GM19043 (cell line): ENCODE results near the gene POLG.

Source experiments
- ATAC-seq: cut with Tn5 transposase; IDR thresholded peaks from one replicate; pipeline ENCODE4 v1.9.1; 2021; ENCODE audit warnings: low read depth; ENCODE audit not compliant: unreplicated experiment

Gene POLG

DNA sequence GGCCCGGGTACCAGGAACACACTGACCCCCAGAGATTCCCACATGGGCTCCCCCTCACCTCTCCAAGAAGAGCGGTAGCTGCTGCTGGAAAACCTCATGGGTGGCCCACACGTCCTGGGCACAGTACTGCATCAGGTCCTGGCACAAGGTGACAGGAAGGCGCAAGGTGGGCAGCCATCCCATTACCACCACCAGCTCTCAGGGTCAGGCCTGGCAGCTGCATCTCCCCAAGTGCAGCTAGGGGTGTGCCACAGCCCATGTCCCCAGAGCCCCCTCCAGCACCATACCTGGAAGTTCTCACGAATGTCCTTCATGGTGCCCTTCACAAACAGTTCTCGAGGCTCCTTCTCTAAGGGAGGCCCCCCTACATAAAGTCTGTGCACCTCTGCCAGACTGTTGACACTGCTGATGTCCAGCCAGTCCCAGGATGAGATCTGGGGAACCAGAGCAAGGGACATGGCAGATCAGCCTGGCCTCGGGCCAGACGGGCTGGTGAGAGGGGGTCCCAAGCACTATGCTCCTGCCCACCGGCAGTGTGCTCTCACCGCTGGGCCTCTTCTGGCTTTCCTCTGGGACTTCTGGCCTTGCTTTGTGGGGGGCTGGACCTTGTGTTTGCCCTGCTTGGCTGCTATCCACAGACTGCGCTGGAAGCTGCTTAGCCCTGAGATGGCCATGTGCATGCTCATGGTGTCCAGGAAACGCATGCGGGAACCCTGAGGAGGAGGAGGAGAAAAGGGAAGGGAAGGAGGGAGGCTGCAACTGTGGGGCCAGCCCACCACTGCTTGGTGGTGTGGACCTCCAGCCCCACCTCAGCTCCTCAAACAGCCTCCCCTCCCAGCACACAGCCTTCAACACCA is 6.0 kb downstream of the POLG start:
- ATAC-seq: no peak

DNA sequence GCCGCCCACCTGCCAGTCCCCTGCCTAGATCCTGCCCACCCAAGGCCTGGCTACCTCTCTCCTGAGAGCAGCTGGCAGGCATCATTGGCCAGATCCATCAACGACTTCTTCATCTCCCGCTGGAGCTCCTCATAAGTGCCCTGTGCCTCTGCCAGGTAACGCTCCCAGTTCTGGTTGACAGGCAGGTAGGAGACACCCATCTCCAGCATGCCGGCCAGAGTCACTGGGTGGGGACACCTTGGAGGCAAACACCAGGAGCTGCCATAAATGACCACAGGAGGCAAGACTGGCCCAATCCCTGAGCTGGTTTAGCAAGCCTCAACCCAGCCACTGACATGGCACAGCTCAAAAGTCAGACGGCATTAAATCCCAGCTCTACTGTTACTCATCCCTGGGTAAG is 7.5 kb downstream of the POLG start:
- no peak for ATAC-seq

DNA sequence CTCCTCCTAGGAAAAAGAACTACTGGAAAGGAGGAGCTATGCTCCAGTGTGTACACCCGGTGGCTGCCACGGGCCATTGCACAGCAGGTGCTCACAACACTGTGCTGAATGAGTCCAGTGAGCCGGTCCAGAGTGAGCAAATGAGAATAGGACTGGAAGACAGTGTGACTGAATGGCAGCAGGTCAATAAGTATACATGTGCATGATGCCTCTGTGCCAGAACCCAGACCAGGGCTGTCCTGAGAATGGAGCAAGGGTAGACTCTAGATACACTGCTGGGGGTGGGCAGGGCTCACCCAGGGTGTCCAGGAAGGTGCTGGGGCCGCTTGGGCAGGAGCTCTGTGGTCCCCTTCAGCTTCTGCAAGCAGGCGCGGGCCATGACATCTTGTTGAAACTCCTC is 8.3 kb downstream of the POLG start:
- no peak for ATAC-seq

DNA sequence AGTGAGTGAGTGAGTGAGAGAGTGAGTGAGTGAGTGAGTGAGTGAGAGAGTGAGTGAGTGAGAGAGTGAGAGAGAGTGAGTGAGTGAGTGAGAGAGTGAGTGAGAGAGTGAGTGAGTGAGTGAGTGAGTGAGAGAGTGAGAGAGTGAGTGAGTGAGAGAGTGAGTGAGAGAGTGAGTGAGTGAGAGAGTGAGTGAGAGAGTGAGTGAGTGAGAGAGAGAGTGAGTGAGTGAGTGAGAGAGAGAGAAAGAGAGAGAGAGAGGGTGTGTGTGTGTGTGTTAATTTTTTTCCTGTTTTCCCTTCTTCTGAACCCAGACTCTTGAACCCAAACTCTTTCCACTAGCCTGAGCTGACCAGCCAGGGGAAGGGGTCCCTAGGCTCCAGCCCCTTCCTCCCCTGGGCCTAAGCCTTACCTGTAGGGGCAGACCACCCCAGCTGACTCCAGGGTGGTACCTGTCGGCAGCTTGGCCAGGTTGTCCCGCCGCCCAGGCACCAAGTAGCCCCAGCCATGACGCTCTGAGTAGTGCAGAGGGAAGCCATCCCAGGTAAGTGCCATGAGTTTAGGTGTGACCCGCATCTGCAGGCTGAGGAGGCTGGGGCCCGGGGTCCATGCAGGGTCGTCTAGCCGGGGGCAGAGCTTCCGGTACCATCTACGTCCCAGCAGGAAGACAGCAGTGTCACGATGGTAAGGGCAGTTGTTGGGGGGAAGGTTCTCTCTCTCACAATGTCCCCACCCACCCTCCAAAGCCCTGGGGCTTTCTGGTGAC is 9.4 kb downstream of the POLG start:
- no peak for ATAC-seq

DNA sequence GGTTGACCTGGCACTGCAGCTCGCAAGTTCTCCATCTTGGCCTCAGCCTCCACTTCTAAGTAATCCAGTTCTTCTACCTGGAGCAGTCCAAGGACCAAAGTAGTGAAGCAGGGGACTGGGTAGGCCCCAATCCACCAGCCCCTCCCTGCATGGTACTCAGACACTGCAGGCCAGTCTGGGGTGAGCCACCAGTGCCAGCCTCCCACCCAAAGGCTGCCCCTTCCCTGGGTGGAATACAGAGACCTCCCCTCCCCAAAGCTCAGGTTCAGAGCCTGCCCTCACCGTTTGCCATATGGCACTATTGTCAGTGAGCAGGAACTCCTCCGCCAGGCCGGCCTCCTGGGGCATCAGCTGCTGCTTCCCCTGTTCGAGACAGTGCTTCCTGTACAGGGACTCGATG is 10.8 kb downstream of the POLG start:
- no peak for ATAC-seq

DNA sequence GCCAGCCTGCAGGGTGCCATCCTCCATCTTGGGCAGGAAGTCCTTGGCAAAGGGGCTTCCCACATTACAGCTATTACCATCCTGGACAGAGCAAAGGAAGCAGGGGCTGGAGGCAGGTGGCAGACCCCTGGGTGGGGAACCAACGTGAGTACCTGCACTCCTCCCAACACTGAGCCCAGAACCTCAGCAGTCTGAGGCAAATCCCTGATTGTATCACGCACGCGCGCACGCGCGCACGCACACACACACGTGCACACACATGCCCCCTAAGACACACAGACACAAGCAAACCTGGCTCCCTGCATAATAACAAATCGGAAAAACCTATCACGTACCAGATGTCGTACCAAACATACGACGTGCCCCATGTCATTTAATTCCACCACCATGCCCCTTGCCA is 11.8 kb downstream of the POLG start:
- no peak for ATAC-seq

DNA sequence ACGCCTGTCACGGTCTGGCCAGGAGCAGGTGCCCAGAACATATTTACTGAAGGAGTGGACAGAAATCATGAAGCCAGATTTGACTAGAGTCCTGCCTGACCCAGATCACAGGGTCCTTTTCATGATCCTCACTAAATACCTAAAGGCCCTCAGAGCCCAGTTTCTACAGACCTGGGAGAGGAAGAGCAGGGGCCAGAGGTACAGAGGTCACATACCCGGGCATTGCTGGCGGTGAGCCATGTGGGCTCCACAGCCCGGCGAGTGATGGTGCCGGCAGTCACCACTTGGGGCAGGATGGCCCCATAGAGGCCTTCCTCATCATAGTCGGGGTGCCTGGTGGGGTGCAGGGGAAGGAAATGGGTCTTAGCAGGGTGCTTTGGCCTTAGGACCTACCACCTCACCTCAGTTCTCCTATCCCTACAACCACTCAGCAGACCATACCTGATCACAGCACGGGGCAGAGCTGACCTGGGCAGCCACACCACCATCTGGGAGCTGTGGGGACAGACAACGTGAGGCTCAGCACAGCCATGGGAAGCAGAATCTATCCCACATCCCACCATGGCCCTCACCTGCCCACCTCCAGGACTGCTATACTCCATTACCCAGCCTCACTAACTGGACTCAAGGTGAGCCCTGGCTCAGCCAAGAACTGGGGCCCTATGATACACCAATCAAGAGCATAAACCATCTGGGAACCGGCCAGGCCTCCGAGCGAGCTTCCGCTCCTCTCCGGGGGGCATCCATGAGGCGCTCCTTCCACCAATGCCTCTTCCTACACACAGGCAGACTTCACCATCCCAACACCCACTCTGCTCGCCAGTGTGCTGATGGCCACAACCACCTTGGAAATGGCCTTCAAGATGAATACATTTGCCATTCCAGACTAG is 12.9 kb downstream of the POLG start:
- no peak for ATAC-seq

DNA sequence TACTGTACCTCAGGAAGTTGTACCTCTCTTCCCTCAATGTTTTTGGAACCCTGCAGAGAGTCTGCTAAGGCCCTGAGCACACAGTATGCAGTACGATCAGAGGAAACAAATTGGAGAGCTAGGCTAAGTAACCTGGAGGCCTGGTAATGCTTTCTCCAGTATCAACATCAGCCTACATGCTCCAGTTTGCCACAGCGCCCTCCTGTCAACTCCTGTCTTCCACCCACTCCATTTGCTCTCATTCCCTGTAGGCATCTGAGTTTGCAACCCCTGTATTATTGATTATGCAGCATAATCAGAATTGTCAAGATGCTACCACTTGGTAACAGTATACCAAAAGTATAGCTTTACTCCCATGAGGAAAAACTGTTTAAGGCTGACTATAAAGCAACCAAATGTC is 14.4 kb downstream of the POLG start:
- ATAC-seq: no peak

DNA sequence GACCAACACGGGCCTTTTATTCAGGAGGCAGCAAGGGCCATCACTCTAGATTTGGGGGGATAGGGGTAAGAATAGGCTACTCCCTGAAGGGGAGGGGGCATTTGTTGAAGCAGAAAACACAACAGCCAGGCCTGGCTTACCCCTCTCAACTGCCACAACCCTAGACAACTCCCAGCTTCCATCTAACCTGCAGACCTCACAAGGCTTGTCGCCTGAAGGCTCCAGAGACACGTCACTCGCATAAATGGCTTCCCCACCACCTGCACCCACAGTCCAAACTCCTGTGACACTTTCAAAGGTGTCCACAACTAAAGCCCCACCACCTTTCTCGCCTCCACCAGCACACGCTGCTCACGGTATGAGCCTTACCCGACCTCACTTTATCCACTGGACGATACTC is 14.9 kb downstream of the POLG start:
- ATAC-seq: no peak

DNA sequence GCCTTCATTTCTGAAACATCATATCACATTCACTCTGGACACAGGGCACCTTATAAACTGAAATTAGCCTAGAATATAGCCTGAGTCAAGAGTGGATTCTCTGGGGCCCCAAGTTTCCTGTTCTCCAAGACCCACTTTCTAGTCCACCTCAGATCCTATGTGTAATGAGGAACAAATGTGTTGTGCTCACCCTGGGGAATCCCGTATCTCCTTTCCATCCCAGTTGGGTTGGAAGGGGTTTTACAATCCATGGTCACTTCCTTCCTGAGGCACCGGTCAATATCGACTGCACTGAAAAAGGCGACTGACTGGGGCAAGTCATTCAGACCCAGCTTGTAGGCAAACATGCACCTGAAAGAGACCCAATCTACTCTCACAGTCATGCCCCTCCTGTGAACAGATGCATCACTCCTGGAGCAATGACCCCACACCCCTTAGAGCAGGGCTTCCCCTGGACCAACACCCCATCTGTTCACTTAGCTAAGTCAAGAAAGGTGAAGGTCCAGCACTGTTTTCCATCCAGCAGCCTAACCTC is 17.4 kb downstream of the POLG start:
- no peak for ATAC-seq

DNA sequence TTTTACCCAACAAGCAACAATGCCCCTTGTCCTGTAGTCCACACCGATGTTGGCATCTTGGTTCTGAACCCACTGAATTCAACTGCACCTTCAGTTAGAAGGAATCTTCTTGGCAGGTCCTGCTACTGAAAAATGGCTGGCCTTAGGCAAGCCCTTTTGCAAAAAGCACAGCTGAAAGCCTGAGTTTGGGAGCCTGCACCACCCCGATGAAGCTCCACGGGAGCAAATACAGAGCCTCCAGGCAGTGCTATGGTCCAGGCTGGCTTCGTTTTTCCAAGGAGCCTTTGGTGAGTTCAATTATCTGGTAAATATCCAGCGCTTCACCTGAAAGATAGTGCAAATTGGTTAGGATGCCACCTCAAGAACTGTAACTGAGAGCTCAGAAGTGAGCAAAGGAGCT is 18.1 kb downstream of the POLG start:
- no peak for ATAC-seq

DNA sequence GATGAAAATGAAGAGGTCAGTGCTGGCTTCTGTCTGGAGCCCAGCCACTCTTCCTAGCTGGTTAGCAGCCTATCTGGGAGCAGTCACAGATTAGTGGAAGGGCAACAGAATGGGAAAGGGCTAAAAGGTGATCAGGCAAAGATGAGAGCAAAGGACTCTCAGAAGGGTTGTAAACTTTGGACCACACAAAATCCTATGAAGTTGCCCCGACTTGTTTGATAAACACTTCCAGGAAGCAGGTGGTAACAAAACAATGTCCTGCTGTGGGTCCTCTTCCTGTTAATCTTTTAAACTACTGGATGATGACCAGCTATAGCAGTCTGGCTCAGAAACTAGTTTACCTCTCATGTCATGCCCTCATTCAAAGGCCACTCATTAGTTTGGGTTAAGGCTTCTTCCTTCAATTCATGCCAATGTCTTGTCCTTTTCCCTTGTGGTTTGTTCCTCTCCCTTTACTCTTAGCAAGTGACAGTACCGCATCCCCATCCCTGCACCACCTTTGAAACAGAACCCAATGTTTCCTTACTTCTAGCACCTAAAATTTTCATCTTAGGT is 19.2 kb downstream of the POLG start:
- no peak for ATAC-seq

DNA sequence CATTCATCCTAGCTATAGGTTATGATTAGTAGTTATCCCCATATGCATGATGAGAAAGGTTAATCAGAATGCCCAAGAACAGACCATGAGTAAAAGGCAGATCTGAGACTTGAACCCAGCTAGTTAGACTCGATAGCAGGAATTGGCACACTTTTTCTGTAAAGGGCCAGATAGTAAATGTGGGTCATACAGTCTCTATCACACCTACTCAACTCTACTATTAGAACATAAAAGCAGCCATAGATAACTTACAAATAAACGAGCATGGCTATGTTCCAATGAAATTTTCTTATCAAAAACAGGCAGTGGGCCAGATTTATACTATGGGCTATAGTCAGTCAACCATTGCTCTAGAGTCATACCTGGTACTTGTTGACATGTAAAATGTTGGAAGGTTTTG is 24.6 kb downstream of the POLG start:
- ATAC-seq: no peak

DNA sequence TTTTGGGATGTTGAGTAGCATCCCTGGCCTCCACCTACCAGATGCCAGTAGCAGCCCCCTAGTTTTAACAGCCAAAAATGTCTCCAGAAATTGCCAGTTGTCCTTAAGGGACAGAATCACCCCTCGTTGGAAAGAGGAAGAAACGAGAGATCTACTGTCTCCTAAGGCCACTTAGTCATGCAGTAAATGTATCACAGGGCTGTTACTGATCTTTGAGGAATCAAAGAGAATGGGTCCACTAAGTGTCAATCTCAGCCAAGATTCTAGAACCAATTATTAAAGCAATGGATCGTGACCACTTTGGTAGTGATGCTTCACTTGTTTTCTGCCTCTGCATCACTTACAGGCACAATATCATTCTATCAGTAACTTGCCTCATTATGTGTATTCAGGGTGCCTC is 26.4 kb downstream of the POLG start:
- no peak for ATAC-seq

DNA sequence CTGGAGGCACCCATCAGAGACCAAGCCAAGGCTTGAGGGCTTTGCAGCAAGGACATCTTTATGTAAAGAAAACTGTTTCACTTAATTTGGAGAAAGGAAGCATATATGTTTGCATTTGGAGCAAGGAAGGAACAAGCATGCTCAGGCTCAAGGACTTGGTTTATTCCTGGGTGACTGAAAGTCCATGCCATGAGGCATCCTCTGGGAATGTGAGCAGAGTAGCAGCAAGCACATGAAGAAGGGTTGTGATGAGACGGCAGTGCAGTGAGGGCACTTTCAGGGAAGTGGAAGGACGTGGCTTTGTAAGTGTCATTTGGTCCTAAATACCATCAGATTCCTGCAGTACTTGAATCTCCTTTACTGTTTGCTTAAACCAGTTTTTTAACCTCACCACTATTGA is 26.8 kb downstream of the POLG start:
- ATAC-seq: no peak

DNA sequence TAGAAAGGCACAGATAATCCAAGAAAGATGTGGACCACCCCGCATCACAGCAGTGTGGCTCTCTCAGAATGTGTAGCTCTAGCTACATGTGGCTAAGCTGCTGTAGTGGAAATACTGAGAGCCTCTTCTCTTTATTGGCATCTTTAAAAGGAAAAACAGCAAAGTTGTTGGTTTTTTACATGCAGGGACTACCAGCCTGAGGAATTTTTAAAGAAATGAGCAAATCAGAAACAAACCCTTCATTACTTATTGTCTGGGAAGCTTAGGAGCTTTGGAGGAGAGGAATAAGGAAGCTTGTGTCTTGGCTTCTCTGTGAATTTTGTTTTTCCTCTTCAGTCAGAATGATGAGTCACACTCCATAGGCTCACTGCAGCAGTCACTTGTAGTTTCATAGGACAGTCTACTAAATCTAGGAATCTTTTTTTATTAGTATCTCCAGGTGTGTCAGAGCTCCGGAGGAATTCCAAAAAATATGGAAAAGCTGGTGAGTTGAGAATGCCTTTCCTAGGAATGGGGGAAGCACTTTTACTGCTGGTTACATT is 27.5 kb downstream of the POLG start:
- ATAC-seq: no peak

DNA sequence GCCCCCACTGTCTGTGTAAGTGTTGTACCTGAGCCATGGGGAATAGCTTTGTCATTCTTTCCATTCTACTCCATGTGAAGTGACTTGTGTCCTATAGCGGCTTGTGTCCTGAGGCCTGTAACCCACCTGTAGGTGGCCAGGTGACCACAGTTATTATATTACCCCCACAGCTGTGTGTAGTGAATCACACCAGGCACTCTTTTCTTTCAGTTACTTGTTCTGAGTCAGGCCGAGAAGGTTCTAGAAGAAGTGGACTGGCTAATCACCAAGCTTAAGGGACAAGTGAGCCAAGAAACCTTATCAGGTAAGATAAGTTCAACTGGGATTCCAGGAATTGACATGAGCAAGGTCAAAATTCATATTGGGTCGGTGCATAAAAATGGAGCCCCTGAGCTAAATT is 29.2 kb downstream of the POLG start:
- no peak for ATAC-seq

DNA sequence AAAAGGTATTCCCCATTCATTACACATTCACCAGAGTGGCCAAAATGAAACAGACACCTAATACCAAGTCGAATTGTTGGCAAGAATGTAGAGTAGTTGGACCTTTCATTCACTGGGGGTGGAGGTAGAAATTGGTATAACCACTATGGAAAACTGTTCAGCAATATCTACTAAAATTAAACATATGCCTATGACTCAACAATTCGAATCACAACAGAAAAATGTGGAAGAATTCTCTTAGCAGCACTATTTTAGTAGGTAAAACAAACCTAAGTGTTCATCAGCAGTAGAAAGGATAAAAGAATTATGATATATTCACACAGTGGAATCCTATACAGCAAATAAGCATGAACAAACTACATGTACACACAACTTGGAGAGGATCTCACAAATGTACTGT is 30.6 kb downstream of the POLG start:
- no peak for ATAC-seq

DNA sequence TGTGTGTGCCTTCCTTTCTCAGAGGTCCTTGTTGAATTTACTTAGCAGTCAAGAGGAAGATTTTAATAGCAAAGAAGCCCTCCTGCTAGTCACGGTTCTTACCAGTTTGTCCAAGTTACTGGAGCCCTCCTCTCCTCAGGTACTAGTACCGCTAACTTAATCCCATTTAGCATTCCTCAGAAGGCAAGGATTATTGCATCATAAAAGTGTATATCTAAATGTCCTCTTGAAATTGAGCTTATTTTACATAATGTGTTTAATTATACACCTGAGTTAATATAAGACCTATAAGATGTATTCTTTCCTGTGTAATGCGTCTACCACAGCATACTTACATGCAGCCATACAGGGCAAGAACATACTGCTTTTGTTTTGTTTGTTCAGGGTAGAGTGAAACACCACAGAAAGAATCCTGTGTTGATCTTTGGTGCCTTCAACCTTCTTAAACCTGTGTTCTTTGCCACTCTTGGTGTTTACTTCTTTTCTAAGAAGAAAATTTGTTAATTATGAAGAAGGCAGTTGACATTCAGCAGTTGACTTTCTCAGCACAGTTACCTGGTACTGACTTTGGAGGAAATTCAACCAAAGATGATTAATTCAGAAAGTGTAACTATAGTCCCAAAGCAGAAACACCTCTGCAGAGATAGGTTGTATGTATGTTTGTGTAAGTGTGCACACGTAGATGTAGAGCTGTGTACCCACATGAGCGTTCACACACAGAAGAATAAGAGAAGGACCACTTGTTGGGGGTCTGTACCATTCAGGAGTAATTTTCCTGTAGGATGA is 33.1 kb downstream of the POLG start:
- no peak for ATAC-seq

DNA sequence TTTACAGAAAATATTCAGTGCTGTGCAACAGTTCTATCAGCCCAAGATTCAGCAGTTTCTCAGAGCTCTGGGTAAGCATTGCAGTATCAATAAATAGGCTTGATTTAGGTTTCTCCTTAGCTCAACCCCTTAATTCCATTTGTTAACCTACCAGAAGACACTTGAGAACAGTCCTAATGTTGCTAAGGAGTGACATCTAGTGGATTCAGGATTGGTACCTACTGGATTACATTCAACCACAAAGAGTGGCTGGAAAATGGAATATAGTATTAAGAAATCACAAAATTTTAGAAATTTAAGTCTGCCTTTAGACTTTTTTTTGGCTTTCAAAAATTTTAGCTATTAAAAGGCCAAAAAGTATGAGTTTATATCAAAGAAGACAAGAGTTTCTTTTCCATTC is 34.7 kb downstream of the POLG start:
- ATAC-seq: no peak
